Iris pigment epithelial cell (primary cell): ENCODE data around the gene FAM50A.
A peak's percentile ranks its signal among the peaks of the same experiment; 100 is the strongest.

Experiments
- DNase-seq: peaks from one replicate; pipeline ENCODE4 v3.0.0-alpha.2; 2011; ENCODE audit warnings: low read depth

The FAM50A gene

GRCh38 chrX:154413142-154413541, 30.8 kb upstream of the FAM50A start:
- DNase-seq = no peak

- DNase-seq = no peak
These were observed 26.8 kb upstream of the FAM50A start for GRCh38 chrX:154417157-154417556.

GRCh38 chrX:154419189-154419588, 24.8 kb upstream of the FAM50A start:
- no peak for DNase-seq

- no peak for DNase-seq
These were observed 24.1 kb upstream of the FAM50A start for GRCh38 chrX:154419688-154420401.

- no peak for DNase-seq
These were observed 23.6 kb upstream of the FAM50A start for GRCh38 chrX:154420402-154420756.

GRCh38 chrX:154426916-154427770, 16.8 kb upstream of the FAM50A start:
- DNase-seq = no peak

- peak; percentile 94 for DNase-seq
These were observed 15.5 kb upstream of the FAM50A start, which contains the start of gene ATP6AP1 for GRCh38 chrX:154428176-154429171. TSS of gene ATP6AP1 (plus strand) at chrX:154428677. CDS start at chrX:154428693, 16 bp downstream.

GRCh38 chrX:154429711-154430110, 14.2 kb upstream of the FAM50A start:
- no peak for DNase-seq

- DNase-seq = no peak
These were observed 13.5 kb upstream of the FAM50A start for GRCh38 chrX:154430479-154430878.

- DNase-seq = no peak
These were observed 13.0 kb upstream of the FAM50A start for GRCh38 chrX:154430916-154431315.

- DNase-seq = no peak
These were observed 12.6 kb upstream of the FAM50A start for GRCh38 chrX:154431341-154431740.

GRCh38 chrX:154432210-154432609, 11.7 kb upstream of the FAM50A start:
- no peak for DNase-seq

GRCh38 chrX:154433605-154434004, 10.3 kb upstream of the FAM50A start:
- DNase-seq = no peak

GRCh38 chrX:154434394-154435168, 9.4 kb upstream of the FAM50A start:
- no peak for DNase-seq

GRCh38 chrX:154435171-154435733, 8.7 kb upstream of the FAM50A start:
- no peak for DNase-seq

GRCh38 chrX:154436374-154436982, 7.5 kb upstream of the FAM50A start:
- DNase-seq = no peak

GRCh38 chrX:154436983-154437752, 6.8 kb upstream of the FAM50A start, which contains the start of gene GDI1:
TSS of gene GDI1 (plus strand) at chrX:154437154. CDS start at chrX:154437255, 101 bp downstream.
- DNase-seq = peak; percentile 38

- no peak for DNase-seq
These were observed 5.7 kb upstream of the FAM50A start for GRCh38 chrX:154437971-154438893.
